Mucosa of rectum (tissue), 2 donors: ENCODE results near the gene BPIFA1.

Experiments
- H3K27ac ChIP-seq, 2 donors: one replicate each; pipeline ENCODE4 v1.7.0; 2013; ENCODE audit warnings: inconsistent platforms in 2 of 2, low read depth in 2 of 2, low read length in 2 of 2
- H3K27me3 ChIP-seq, 2 donors: one replicate each; pipeline ENCODE4 v1.7.0; 2013; ENCODE audit warnings: low read length in 2 of 2; ENCODE audit not compliant: control insufficient read depth in 2 of 2, insufficient read depth in 2 of 2
- H3K36me3 ChIP-seq, 2 donors: one replicate each; pipeline ENCODE4 v1.7.0; 2013; ENCODE audit warnings: low read length in 2 of 2; ENCODE audit not compliant: control insufficient read depth in 2 of 2, insufficient read depth in 2 of 2
- H3K4me1 ChIP-seq, 2 donors: one replicate each; pipeline ENCODE4 v1.7.0; 2013; ENCODE audit warnings: low read length in 2 of 2, mild to moderate bottlenecking in 1 of 2; ENCODE audit not compliant: control insufficient read depth in 2 of 2, insufficient read depth in 2 of 2
- H3K4me3 ChIP-seq, 2 donors: one replicate each; pipeline ENCODE4 v1.7.0; 2013; ENCODE audit warnings: low read length in 2 of 2
- H3K9ac ChIP-seq, 2 donors: one replicate each; pipeline ENCODE4 v1.7.0; 2013; ENCODE audit warnings: low read length in 2 of 2, low read depth in 1 of 2, mild to moderate bottlenecking in 1 of 2
- H3K9me3 ChIP-seq, 2 donors: one replicate each; pipeline ENCODE4 v1.7.0; 2013; ENCODE audit warnings: low read length in 2 of 2; ENCODE audit not compliant: control insufficient read depth in 2 of 2
- donor health status: healthy.
- donor health status: Normal muscosa, but diverticular disease.

The BPIFA1 gene

DNA sequence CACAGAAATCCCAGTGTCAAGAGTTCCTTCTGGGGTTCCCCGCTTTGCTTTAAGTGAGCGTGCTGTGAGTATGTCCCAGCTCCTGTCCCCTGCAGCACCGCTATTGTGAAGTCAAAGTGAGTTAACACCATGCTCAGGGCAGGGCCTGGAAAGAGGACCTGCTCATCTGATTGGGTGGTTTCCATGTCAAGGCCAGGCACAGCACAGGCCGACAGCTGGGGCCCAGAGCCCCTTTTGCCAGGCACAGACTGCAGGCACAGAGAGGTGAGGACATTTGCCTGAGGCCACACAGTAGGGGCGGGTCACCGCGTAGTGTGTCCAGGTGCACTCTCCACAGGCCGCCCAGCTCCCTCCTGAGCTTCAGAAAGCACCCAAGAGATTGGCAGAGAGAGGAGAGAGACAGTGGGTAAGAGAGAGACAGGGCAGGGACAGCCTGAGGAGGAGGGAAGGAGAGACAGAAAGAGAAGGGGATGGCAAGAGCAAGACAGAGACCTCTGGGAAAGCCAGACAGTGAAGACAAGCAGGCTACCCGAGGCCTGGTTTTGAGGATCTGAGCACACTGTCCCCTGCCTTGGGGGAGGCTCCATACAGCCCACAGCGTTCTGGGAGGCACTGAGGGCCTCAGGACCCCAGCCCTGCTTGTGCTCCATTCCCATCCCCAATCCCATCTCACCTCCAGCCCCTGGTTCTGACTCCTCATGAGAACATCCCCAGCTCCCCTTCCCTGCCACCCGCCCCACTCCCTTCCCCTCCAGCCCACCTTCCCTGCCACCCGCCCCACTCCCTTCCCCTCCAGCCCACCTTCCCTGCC, 40.7 kb downstream of the BPIFA1 start:
- no peak overlapping the region for H3K27ac ChIP-seq

GRCh38 chr20:33277471-33278441, 42.0 kb downstream of the BPIFA1 start:
- Histone ChIP-seq H3K4me1 (no peaks in the 10 kb centered on the region), H3K4me3 (no peak overlapping the region), H3K9me3 (no peaks in the 10 kb centered on the region), H3K27ac (no peak overlapping the region), H3K9ac (no peak overlapping the region), H3K36me3 (no peaks in the 10 kb centered on the region), H3K27me3 (peaks cover 0 to 8% of the 10 kb centered on the region in 2 donors)

More for the DNA sequence above, 40.7 kb downstream of the BPIFA1 start:
- no peak overlapping the region for H3K9ac ChIP-seq
- H3K4me1 ChIP-seq = no peaks in the 10 kb centered on the region
- H3K4me3 ChIP-seq = no peak overlapping the region
- peaks cover 0 to 8% of the 10 kb centered on the region in 2 donors for H3K27me3 ChIP-seq
- no peaks in the 10 kb centered on the region for H3K9me3 ChIP-seq
- H3K36me3 ChIP-seq = no peaks in the 10 kb centered on the region

DNA sequence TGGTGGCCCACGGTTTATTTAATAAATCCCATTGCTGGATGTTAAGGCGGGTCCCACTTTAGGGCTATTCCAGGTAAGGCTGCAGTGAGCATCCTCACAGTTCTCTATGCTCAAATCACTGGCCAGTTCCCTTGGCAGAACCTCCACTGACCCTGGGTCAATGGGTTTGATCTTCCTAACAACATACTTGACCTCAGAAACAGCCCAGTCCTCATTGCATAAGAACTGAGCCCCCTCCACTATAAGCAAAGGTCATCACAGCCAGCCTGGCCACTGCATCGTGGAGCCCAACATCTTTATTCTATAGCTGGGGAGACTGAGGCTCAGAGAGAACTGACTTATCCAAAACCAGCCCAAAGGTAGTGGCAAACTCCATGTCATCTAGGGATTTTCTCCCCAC, 42.9 kb downstream of the BPIFA1 start:
- no peaks in the 10 kb centered on the region for H3K9me3 ChIP-seq
- H3K36me3 ChIP-seq = no peaks in the 10 kb centered on the region
- no peaks in the 10 kb centered on the region for H3K4me1 ChIP-seq
- H3K9ac ChIP-seq = no peak overlapping the region
- H3K27ac ChIP-seq = no peak overlapping the region
- no peak overlapping the region for H3K4me3 ChIP-seq
- peaks cover 3 to 8% of the 10 kb centered on the region in 2 donors for H3K27me3 ChIP-seq

DNA sequence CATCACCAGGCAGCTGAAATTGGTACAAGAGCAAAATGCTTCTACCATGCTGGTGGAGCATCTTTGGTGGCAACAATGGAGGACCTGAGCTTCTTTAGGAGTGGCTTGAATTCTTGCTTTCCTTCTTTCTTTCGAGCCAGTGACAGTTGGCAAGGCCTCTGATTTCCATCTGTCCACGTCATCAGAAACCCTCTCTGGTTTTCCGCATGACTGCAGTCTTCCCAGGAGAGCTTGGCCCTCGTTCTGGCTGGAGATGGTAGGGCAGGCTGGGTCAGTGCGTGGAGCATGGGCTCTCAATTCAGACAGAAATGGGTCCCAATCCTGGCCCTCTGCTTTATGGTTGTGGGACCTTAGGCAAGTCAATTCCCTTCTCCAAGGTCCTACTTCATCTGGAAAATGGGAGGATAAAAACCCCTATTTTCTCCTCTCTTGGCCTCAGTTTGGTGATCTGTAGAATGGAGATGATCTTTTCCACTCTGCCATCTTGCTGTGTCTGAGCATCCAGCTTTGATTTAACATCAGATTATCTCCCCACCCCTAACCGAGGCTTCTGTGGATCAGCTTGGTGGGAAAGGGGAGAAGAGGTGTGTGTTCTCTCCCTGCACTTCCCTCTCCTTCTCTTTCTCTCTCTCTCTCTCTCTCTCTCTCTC, 43.6 kb downstream of the BPIFA1 start:
- no peak overlapping the region for H3K4me3 ChIP-seq
- no peaks in the 10 kb centered on the region for H3K4me1 ChIP-seq
- no peak overlapping the region for H3K27ac ChIP-seq
- no peaks in the 10 kb centered on the region for H3K36me3 ChIP-seq
- H3K9ac ChIP-seq = no peak overlapping the region
- no peaks in the 10 kb centered on the region for H3K9me3 ChIP-seq
- H3K27me3 ChIP-seq = peaks cover 3 to 8% of the 10 kb centered on the region in 2 donors

DNA sequence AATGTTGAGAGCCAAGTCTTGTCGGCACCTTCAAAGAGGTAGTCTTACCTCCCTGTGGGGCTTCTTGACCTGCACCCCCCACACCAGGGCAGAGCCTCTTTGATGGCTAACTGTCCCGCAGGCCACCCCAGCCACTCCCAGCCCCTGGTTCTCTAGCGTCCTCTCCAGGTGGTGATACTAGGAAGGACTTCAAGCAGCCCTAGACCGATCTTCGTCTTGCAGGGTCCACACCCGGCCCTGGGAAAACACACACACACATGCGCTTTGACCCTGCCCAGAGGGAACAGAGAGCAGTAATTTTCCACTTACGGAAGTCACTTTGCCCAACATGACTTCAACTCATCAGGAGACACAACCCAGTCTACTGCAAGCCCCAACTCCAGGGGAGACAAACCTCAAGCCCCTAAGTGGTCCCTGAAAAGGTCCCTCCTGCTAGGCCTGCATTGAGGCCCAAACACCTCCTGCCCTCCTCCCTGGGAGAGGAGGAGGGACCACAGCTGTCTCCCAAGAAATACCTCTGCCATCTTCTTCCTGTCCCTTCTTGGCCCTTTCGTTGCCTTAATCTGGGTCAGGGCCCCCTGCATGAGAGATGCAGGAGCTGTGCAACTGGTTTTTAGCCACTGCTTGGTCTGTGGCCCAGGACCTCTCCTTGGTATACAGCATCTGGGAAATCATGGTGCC, 44.3 kb downstream of the BPIFA1 start:
- H3K9ac ChIP-seq = no peak overlapping the region
- H3K4me1 ChIP-seq = no peaks in the 10 kb centered on the region
- H3K9me3 ChIP-seq = no peaks in the 10 kb centered on the region
- H3K36me3 ChIP-seq = no peaks in the 10 kb centered on the region
- no peak overlapping the region for H3K27ac ChIP-seq
- H3K27me3 ChIP-seq = peaks cover 3 to 8% of the 10 kb centered on the region in 2 donors
- no peak overlapping the region for H3K4me3 ChIP-seq

- Histone ChIP-seq H3K9me3 (no peaks in the 10 kb centered on the region), H3K27me3 (peaks cover 3 to 8% of the 10 kb centered on the region in 2 donors), H3K36me3 (no peaks in the 10 kb centered on the region), H3K27ac (no peak overlapping the region), H3K4me3 (no peak overlapping the region), H3K9ac (no peak overlapping the region), H3K4me1 (no peaks in the 10 kb centered on the region)
Observed at GRCh38 chr20:33280775-33281174, 45.0 kb downstream of the BPIFA1 start.

- no peak overlapping the region for H3K27ac ChIP-seq
- H3K9me3 ChIP-seq = no peaks in the 10 kb centered on the region
- no peaks in the 10 kb centered on the region for H3K4me1 ChIP-seq
- H3K9ac ChIP-seq = no peak overlapping the region
- no peaks in the 10 kb centered on the region for H3K36me3 ChIP-seq
- H3K27me3 ChIP-seq = peaks cover 3 to 8% of the 10 kb centered on the region in 2 donors
- H3K4me3 ChIP-seq = no peak overlapping the region
Observed at GRCh38 chr20:33281550-33282146, 45.9 kb downstream of the BPIFA1 start.

DNA sequence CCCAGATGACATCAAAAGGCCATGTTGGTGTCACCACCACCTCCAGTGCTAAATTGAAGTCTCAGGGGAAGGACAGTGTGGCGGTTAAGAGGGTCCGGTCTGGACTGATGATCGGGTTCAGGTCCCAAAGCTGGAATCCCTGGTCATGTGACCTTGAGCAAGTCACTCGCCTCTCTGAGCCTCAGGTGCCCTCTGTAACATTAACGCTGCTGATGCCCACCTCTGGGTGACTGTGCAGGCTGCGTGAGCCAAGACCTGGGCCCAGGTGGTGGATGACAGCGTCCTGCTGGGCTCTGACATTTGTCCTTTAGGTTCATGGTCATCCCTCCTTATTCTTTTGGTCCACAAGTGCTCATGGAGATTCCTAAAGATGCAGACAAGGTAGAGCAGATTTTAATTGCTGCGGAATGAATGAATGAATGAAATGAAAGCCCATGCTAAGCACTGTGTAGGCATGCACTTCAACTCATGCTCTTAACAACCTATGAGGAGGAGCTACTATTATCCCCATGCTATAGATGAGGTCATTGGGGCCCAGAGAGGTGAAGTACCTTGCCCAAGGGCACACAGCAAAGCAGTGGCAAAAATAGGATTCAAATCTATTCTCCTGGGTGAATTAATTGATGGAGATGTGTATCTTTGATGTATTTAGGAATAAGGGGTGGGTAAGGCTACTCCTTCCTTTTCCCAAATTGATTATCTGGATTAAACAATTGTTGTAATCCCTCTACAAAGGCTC, 46.6 kb downstream of the BPIFA1 start:
- H3K36me3 ChIP-seq = no peaks in the 10 kb centered on the region
- H3K9ac ChIP-seq = no peak overlapping the region
- H3K27me3 ChIP-seq = peaks cover 7 to 8% of the 10 kb centered on the region in 2 donors
- H3K4me1 ChIP-seq = no peaks in the 10 kb centered on the region
- no peak overlapping the region for H3K27ac ChIP-seq
- no peaks in the 10 kb centered on the region for H3K9me3 ChIP-seq
- no peak overlapping the region for H3K4me3 ChIP-seq
